Activated CD8-positive, alpha-beta memory T cell treated with anti-CD3 and anti-CD28 coated beads for 48 hours (primary cell): ENCODE measurements around the gene RFTN1.

Source experiments
- DNase-seq, 3 experiments: peaks; one replicate each; pipeline ENCODE4 v3.0.0-alpha.2; 2020; ENCODE audit warnings: low read depth in 2 of 3, low spot score in 2 of 3

Gene RFTN1

GRCh38 chr3:16470590-16470989 lies 42.9 kb downstream of the RFTN1 start:
- no peak for DNase-seq

DNA sequence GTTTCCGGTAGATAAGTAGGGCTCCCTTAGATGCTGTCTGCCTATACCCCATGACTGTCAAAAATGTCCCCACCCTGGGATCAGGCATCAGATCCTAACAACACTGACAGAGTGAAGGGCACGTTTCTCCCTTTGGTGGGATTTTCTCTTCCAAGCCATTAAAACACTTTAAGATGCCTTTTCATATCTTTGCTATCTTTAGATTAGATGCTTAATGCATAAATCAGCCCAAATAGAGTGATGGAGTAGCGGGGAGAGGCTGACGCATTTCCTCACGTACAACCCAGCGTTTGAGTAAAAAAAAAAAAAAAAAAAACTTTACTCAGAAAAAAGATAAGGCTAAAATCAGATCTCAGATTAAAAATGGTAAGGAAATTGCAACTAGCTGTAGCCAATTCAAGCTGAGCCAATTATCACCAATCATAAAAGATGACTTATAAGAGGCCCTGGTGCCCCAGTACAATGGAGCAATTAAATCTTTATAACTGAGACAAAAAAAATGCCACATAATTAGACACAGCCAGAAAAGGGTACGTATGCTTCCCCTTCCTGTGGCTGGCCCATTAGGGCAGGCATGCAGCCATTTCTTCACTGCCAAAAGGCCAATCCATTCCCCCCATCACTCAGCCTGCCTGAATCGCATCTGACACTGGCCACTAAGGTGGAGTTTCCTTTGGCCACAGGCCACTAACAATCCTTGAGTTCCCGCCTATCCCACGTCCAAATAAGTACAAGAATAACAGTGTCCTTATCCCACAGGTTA lies 45.0 kb downstream of the RFTN1 start:
- no peak for DNase-seq

DNA sequence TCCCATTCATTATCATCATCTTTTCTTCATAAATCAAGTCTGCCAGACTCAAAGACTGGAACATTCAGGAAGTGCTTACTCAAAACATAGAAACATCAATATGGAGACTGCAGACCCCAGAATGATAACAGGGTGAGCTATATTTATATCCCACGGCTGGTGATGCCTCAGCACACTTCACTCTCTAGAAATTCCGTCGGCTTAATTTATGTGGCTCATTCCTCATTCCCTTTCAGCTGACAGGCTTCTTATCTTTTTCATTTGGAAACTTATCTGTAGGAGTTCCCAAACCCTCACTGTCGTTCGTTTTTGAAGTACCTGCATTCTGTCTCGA lies 45.5 kb downstream of the RFTN1 start:
- no peak for DNase-seq

DNA sequence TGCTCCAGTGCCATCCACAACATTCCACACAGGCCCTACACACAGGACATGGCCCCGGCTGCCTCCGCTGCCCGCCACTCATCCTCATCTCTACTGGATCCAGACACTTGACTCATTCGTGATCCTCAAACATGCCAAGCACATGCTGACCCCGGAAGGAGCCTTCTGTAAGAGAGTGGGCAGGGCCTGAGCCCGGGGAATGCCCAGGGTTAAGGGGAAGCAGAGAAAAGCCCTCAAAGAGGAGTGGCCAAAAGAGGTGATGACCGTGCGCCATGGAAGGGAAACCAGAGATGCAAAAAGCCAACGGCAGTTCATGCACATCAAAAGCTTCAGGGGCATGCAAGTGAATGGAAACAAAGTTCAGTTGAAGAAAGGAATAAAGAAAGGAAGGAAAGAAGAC lies 46.1 kb downstream of the RFTN1 start:
- peak in 1 of 3 experiments; percentile 35 for DNase-seq

DNA sequence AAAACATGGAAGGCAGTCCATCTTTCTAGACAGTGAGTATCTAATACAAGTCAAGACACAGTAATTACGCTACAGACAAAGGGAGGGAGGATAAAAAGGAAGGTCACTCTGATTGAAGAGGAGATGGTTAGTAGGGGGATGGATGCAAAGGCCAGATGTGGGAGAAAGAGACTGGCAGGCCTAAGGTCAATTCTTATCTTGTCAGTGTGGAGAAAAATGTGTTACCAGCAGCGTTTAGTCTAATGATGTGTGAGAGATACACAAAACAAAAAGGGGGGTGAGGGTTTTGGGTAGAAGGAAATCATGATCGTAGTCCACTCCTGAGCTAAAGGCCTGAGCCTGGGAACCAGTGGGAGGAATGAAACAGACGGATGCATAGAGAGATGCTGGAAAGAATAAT lies 46.7 kb downstream of the RFTN1 start:
- DNase-seq = no peak

DNA sequence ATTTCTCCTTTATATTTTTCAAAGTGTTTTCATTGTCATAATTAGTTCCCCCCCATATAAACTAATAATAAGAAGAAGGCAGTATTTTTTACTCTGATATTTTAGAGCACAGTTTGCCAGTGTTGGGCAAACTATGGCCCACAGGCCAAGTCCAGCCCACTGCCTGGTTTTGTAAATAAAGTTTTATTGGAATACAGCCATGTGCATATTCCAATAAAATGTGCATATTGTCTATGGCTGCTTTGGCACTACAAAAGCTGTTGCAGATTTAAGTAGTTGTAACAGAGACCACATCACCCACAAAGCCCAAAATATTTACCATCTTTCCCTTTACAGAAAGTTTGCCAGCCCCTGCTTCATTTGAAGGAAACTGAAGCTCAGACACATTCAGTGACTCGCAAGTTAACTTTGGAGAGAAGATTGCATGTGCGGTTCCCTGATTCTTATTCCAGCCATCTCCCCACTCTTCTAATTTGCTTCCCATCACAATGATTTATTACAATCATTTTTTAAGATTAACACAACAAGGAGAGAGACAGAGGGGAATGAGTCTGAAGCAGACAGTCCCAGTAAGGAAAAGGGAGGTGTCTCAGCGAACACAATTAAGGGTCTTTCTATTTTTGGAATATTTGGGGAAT lies 48.9 kb downstream of the RFTN1 start:
- no peak for DNase-seq

- DNase-seq = no peak
These were observed 49.6 kb downstream of the RFTN1 start for GRCh38 chr3:16463914-16464313.

GRCh38 chr3:16463119-16463518 lies 50.4 kb downstream of the RFTN1 start:
- no peak for DNase-seq

DNA sequence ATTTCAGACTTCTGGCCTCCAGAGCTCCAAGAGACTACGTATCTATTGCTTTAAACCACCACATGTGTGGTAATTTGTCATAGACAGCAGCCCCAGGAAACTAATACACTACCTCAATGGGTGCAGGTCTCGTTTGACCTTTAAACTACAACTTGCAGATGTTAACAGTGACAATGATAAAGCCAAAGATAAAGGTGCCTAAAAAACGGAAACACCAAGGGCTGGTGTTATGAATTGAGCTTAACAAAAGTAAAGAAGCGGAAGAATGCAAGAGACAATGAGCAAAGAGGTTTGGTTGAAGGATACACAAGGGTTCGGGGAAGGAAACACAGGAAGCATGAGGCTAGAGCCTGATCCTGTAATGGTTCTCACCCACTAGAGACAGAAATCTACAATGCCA lies 50.8 kb downstream of the RFTN1 start:
- DNase-seq = no peak

GRCh38 chr3:16461463-16462245 lies 51.8 kb downstream of the RFTN1 start:
- DNase-seq = no peak

DNA sequence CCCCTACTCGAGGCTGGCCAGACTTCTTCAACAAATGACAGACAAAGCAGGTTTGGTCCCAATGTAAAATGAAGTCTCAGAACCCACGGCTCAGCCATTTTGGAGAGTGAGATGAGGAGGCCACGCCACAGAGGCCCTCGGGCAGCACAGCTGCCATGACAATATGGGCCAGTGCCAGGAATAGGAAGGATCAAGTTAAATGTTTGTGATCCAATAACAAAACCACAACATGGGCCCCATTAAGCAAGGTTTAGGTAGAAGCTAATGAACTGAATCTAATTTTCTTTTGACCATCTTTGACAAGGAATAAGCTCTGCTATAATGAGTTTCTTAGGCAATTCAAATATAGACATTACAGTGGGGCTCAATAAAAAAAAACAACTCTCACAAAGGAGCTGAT lies 52.6 kb downstream of the RFTN1 start:
- DNase-seq = no peak

DNA sequence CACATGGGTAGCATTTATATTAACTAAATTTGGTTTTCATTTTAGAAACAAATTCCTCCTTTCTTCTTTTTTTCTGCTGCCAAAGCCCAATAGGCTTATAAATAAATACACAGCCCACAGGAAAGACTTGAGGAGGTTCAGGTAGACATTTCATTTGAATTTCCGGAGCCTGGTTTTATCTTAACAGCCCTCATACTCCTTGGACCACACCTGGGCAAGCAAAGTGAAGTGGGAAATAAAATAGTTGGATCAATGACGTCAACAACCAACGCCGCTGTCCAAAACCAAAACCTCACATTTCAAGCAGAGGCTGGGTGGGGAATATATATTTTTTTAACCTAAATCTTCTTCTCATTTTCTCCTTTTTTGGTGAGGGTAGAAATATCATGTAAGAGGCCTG lies 53.2 kb downstream of the RFTN1 start:
- DNase-seq = no peak

GRCh38 chr3:16456784-16457415 lies 56.6 kb downstream of the RFTN1 start:
- DNase-seq = no peak

DNA sequence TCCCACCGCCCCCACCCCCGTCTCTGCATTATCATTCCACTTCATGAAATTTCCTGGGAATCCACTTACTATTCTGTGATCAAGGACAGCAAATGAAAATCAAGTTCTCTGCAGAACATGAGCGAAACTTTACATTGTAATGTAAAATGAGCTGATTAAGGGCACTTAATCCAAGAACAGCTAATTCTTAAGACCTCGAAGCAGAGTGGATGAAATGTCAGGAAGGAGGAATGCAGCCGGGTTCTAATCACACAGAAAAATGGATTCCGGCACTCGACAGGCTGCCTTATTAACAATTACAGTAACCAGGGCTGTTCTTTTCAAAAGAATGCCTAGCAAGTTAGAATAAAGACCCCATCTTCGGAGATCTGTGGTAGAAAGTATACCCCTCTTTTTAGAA lies 57.5 kb downstream of the RFTN1 start:
- no peak for DNase-seq

- DNase-seq = no peak
These were observed 58.5 kb downstream of the RFTN1 start for GRCh38 chr3:16455001-16455400.

DNA sequence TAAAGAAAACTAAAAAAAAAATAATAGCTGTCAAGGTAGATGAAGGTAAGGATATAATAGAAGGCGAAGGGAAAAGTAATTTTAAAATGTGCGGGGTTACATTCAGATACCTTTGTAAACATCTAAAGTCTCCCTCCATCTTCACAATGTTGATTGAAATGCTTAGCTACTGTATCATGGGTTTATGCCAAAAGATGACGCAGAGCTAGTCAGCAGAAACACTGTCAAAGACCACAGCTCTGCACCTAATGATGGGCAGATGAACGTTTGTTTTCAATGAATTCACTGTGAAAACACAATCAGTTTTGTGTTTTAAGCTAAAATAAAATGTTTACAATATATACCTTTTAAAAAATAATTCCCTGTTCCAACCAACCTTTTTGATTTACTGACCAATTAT lies 61.2 kb downstream of the RFTN1 start:
- no peak for DNase-seq

DNA sequence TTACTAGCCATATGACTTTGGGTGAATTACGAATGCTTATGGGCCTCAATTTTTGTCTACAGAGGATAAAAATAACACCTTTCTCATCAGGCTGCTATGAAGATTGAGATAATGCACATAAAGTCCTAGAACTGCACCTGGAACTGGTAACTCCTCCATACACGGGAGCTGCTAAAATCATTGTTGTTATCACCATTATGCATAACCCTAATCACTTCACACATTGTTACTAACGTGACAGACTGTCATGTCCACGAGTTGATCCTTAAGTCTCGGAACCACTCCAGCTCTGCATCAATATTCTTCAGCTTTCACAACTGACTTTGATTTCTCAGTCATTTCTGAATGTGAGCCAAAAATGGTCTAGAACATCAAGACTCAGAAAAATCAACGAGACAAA lies 64.1 kb downstream of the RFTN1 start:
- DNase-seq = no peak

DNA sequence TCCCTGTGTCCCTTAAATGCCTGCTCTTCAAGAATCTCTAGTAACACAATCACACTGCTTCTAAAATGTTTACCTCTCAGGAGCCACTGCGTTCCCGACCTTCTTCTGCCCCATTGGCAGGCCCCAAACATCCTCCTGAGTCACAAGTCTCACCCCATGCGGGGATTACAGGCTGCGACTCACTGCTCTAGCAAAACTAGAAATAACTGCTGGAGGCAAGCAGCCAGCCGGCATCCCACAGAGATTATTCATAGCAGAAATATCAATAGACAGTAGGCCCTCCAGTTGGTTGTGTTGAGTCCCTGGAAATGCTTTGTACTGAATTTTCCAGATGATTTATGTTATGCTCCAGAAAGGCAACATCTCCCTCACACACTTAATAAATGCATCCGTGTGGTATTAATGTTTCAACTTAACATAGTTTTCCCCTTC lies 64.8 kb downstream of the RFTN1 start:
- peak in 1 of 3 experiments; percentile 17 for DNase-seq

DNA sequence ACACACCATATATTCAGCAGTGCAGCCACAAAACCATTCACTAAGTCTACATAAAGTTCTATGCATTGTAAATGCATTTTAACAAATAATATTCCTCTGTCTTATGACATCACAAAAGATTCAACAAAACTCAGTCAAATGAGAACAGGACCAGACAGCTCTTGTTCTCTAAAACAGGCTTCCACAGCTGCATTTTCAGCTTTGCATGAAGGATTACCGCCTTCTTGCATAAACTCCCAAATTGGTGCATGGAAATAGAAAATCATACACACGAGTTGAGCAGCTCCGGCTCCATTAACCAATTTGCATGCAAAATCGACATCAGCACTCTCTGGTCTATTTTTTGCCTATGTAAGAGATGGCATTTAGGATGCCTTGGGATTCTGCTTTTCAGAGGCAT lies 66.4 kb downstream of the RFTN1 start:
- no peak for DNase-seq

- no peak for DNase-seq
These were observed 69.2 kb downstream of the RFTN1 start for GRCh38 chr3:16444344-16444743.

- DNase-seq = no peak
These were observed 70.8 kb downstream of the RFTN1 start for GRCh38 chr3:16442730-16443129.

GRCh38 chr3:16441371-16441875 lies 72.1 kb downstream of the RFTN1 start:
- no peak for DNase-seq
